Activated gamma-delta T cell treated with anti-CD3 and anti-CD28 coated beads, Interleukin-2, amount 50 U/mL, for 16 hours (primary cell): ENCODE data around the gene FABP6.
"Not testable (repeated sequence)": the region's sequence is repeated elsewhere in the genome, so short reads cannot be mapped to it uniquely, and the experiment has no call there.

Experiments used
- DNase-seq: peaks from one replicate; pipeline ENCODE4 v3.0.0-alpha.2; 2020; ENCODE audit warnings: low read depth

Gene FABP6

DNA sequence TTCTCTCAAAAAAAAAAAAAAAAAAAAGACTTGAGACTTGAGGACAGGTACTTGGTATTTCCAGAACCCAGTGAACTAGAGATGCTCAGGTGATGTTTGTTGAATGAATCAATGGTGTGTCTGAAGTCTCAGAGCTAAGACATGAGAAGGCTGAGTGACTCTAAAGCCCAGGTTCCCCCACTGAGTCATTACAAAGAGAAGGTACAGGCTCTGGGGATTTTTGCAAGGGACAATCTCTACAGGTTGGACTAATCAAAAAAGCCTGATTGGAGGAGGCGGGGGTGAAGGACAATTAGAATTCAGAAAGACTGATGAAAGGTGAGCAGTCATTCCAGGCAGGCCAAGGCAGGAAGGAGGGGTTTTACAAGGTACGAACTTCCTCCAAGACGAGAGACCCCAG lies 8.2 kb upstream of the FABP6 start:
- no peak for DNase-seq

DNA sequence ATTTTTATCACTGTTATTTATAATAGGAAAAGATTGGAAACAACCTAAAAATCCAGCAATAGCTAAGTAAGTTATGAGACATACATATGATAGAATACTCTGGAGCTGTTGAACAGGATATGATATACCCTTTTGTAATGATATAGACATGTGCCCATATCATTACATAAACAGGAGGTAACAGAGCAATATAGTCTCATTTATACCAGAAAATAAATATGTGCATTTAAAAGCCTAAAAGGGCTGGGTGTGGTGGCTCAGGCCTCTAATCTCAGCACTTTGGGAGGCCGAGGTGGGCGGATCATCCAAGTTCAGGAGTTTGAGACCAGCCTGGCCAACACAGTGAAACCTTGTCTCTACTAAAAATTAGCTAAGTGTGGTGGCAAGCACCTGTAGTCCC lies 2.3 kb upstream of the FABP6 start:
- DNase-seq = no peak

DNA sequence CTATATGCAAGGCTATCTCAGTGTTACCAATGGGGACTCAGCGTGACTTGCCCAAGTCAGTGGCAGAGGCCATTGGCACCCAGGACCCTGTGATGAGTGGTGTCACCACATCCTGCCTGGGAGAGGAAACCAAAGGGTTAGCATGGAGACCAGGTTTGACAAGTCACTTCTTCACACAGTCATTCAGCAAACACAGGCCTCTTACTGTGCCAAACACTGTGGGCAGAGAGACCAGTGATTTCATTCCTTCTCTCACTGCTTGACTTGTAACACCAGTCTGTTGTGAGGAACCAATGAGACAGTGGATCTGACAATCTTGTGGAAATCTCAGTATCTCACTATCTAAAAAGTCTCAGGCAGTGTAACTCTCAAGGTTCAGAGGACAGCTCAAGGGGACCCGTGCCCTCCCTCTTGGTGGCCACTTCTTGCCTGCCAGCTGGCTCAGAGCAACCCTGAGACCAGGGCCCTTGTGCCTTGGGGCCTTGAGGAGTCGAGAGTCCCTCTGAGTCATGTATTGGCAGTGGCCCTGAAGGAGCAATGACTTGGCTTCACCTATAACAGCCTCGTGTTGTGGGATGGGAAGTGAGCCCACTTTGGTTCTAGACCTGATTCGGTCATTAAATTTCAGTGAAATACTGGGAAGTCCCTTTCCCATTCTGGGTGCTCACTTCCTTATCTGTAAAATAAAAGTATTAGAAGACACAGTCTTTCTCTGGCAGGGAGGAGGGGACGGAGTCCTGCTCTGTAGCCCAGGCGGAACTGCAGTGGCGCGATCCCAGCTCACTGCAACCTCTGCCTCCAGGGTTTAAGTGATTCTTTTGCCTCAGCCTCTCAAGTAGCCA lies 1.6 kb downstream of the FABP6 start:
- no peak for DNase-seq

DNA sequence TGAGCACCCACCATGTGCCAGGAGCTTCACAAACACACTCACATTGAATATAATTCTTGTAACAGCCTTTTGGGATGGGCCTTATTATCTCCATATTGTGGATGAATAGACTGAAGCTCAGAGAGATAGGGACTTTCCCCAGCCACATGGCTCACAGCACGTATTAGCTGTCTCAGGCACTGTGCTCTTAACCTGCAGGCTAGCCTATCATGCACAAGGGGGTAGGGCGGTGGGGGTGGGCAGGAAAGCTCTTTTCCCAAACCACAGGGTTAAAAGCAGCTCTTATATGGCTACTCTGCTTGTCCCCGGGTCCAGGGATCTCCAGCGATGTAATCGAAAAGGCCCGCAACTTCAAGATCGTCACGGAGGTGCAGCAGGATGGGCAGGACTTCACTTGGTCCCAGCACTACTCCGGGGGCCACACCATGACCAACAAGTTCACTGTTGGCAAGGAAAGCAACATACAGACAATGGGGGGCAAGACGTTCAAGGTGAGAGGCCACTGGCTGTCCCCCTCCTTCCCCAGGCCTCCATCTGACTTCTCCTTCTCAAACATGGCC lies 2.6 kb downstream of the FABP6 start:
- DNase-seq = no peak

DNA sequence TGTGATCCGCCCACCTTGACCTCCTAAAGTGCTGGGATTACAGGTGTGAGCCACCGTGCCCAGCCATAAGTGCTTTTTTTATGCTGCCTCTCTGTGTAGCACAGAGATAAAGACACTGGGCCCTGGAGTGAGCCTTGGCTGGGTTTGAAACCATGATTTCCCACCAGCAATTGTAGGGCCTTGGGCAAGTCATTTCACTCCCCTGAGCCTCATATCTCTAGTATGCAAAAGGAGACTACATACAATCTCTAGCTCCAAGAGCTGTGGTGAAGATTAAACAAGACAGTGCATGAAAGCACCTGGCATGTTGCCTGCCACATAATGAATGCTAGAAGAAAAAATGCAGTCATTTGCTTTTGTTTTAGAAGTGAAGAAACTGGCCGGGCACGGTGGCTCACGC lies 3.9 kb downstream of the FABP6 start:
- DNase-seq = no peak

DNA sequence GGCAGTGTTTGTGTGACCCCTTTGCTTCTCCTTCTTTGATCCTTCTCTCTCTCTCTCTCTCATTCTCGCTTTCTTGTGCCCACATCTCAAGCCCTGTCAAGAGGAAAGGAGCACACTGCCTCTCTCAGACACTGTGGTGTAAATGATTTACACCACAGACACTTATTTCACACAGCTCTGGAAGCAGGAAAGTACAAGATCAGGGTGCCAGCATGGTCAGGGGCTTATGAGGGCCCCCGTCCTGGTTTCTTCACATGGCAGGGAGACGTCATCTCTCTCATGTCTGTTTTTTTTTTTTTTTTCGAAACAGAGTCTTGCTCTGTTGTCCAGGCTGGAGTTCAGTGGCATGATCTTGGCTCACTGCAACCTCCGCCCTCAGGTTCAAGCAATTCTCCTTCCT lies 6.4 kb downstream of the FABP6 start:
- DNase-seq = no peak

DNA sequence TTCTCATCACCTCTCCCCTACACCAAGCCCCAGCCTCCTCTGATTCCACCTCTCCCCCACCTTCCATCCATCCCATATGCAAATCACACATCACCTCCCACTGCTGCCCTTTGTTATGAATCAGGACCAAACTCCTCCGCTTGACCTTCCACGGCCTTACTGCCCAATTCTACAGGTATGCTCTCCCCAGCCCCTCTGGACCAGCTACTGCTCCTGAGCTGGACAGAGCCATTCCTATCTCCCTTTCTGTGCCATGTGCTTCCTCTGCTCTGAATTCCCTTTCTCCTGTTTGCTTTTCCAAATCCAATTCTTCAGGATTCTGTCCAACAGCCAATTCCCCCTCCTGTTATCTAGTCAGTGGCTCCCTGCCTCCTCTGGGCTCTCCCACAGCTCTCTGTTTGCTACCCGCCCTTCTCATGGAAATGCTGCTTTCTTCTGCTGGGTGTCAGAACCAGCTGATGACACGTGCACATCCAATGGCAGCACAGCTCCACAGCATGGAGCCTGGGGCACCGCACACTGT lies 8.3 kb downstream of the FABP6 start:
- DNase-seq = no peak

DNA sequence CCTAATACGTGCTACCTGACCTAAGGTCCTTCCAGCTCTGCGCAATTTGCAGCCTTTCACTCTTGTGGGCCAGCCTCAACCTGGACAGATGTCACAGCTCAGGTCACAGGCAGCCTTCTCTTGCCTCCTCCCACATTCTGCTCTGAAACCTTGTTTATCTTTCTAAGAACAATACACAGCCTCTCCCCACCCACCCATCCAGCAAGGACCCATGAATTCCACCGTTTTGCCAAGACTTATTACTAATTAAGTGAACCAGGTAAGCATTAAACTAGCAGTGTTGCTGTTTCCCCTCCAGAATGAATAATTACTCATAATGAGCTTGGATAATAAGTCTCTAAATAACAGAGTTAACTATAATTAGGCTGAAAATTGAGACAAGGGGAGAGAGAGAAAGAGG lies 11.0 kb downstream of the FABP6 start:
- no peak for DNase-seq

DNA sequence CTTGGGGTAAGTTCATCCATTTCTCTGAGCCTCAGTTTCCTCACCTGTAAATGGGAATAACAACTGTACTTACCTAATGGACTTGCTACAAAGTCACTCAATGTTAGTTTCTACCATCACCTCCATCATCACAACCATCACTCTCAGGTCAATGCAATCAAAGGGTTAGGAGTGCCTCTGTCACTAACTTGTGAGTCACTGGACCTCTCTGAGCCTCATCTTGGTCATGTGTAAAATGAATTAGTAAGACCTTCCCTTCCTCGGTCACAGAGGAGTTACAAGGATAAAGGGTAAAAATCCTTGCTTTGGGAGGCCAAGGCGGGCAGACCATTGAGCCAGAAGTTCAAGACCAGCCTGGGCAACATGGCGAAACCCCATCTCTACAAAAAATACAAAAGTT lies 12.8 kb downstream of the FABP6 start:
- no peak for DNase-seq

DNA sequence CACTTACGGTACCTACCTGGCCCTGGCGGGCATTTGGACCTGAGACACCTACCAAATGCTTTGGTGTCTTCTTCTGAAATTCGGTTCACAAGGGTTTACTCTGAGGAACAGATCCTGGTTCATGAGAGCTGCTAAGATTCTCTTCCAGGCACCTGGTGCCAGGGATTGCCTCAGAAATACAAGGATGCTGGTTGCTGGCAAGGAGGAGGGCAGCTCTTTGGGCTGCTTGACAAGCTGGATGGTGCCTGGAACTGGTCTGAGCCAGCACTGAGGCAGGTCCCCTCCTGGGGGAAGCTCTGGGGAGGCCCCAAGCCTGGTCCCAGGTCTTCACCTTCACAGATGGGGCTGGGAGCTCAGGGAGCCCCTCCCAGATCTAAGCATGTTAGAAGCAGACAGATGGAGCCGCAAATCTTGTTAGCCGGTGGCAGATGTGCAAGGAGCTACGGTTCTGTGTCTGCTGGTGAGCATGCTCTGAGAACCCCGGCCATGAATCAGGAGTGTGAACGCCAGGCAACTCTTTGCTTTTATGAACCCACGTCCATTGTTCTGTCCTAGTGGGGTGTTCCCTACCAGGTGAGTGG lies 16.3 kb downstream of the FABP6 start:
- no peak for DNase-seq

DNA sequence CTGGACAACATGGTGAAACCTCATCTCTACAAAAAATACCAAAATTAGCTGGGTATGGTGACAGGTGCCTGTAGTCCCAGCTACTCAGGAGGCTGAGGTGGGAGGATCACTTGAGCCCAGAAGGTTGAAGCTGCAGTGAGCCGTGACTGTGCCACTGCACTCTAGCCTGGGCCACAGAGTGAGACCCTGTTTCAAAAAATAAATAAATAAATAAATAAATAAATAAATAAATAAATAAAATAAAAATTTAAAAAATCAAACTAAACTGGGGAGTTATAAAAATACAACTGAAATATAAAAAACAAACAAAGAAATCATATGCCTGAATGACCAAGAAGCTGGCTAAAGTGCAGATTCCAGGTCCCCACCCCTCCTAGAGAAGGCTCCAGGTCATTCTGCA lies 20.3 kb downstream of the FABP6 start:
- DNase-seq = not testable (repeated sequence)

DNA sequence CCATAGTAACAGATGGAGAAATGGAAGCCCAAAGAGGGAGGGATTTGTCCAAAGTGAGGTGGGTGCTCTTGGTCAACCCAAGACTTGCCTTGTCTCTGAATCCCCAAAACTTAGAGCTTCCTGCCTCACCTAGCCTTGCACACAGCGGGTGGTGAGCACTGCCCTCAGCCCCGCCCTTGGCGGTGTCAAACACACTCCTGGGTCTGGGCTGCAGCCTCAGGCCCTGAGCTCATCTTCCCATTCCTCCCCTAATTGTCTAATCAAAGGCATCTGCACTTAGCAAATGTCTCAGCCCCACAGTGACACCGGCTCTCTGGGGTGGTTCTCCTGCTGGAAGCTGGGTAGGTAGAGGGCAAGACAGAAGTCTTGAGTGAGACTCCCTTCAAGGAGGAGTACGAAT lies 20.9 kb downstream of the FABP6 start:
- DNase-seq = no peak

DNA sequence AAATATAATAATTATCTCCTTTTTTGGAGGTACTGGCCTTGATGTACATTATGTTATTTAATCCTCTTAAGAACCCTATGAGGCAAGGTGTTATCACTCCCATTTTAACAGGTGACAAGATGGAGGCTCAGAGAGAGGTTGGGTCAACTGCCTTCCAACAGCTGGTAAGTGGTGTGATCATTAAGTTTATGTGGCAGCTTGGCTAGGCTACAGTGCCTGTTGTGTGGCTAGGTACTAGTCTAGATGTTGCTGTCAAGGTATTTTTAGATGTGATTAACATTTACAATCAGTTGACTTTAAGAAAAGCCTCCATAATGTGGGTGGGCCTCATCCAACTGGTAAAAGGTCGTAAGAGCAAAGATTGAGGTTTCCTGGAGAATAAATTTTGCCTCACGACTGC lies 21.5 kb downstream of the FABP6 start:
- DNase-seq = no peak

DNA sequence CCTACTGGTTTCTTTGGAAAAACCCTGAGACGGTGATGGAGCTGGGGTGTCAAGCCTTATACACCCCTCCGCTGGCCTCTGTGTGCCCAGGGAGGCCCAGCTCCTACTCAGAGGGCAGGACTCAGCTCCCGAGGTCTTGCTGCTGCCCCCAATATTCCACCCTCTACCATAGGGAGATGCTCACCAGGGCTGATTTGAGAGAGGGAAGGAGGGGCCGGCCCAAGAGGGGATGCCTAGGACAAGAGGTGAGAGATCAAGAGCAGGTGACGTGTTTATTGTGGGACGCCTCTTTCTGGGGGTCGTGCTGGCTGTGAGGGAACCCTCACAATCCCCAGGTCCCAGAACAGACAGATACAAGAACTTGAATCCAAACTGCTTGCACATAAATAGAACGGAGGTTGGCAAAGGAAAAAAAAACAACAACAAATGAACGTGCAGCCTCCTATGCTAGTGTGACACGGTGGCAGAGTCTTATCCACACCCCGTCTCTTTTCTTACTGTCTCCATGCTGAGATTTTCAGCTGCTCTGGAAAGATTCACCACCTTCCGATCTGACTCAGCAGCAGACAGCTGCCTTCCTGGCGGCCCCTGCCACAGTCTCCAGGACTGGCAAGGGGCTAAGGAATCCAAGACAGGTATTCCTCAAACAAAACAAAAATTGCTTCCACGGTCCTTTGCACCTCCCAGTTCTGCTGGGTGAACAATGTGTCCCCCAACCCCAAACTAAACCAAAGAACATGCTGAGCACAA lies 22.3 kb downstream of the FABP6 start:
- no peak for DNase-seq

DNA sequence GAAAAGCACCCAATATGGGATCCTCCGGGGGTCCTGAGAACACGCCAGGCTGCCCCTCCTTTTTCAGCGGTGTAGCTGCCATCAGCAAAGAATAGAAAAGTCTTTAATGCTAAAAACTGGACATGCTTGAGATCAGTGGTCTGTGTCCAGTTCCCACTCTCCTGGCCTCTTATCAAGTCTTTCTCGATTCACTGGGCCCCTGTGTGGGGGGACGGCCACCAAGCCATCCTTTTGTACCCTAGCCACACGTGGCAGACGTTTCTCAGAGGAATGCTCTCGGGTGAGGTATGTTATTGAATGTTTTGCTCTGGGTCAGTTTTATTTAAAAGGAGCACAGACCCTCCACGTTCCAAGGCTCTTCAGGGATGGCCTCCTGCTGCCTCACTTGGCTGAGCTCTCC lies 23.6 kb downstream of the FABP6 start:
- no peak for DNase-seq

DNA sequence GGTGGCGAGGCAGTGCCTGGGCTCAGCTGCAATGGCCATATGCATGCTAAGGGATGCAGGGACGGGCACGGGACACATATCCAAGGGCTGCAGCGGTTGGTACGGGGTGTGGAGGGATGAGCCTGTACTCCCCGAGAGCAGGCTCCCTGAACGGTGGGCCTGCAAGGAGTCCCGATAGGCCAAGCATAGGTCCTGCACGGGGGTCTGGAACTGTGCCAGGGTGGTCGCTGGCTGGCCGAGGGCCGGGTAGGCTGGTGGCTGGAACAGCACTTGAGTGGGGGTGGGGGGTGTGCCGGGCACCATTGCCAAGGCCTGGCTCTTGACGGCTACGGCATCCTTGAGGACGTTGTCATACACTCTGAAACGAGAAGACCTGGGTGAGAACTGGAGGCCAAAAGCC lies 24.1 kb downstream of the FABP6 start:
- no peak for DNase-seq

DNA sequence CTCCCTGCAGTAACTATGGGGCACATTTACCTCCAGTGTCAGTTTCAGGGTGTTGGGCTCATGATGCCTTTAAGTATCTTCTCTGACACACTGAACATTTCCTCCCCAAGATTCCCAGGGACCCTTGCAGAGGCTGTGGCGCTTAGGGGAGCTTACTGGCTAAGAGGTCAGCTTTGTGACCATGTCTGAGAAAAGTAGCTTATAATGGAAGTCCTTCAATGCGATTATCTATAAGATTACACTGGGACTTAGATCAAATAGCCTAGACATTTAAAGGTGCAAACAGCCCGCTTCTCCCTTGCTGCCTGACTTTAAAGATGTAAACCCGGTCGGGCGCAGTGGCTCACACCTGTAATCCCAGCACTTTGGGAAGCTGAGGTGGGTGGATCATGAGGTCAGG lies 25.4 kb downstream of the FABP6 start:
- DNase-seq = no peak

DNA sequence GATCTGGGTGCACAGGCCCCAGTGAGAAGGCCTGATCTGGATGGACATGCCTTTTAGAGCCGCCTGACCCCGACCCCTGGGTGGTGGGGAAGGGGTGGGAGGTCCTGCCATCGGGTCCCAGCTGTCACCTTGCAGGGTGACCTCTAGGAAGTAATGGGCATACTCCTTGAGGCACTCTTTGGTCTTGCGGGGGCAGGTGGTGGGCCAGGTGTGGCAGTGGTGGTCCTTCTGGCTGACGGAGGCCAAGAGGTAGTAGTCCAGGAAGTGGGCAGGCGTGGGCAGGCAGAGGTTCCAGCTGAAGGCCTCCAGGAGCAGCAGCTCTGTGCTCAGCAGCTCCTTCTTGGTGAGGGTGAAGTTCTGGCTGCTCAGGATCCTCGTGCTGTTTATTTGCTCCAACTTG lies 30.0 kb downstream of the FABP6 start:
- no peak for DNase-seq

DNA sequence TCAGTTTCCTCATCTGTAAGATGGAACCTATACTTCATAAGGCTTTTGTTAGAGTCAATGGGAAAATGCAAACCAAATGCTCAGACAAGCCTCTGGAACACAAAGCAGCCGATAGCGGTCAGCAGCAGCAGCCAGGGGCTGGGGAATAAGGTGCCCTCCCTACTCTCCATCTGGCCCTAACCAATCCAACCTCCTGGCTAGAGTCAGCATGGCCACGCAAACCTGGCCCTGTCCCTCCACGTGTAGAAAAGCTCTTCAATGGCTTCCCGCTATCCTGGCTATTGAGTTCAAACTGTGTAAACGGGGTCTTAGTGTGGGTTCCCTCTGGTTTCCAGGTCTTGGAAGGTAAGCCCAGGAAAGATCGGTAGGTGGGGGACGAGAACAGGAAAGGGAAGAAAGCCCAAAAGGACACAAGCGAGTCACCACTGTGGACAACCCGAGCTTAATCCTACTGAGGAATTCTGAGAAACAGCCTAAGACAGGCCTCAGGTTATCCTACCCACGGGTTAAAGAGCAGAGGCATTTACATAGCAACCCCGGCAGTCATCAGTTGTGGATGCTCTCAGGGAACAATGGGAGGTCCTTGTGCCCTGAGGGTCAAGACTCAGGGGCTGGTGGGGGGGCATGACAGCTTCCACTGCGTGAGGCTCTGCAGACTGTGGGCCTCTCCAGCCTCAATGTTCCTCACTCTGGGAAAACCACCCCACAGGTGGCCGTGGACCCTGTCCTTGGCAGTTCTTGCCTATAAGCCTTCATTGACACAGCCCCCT lies 30.9 kb downstream of the FABP6 start:
- no peak for DNase-seq

DNA sequence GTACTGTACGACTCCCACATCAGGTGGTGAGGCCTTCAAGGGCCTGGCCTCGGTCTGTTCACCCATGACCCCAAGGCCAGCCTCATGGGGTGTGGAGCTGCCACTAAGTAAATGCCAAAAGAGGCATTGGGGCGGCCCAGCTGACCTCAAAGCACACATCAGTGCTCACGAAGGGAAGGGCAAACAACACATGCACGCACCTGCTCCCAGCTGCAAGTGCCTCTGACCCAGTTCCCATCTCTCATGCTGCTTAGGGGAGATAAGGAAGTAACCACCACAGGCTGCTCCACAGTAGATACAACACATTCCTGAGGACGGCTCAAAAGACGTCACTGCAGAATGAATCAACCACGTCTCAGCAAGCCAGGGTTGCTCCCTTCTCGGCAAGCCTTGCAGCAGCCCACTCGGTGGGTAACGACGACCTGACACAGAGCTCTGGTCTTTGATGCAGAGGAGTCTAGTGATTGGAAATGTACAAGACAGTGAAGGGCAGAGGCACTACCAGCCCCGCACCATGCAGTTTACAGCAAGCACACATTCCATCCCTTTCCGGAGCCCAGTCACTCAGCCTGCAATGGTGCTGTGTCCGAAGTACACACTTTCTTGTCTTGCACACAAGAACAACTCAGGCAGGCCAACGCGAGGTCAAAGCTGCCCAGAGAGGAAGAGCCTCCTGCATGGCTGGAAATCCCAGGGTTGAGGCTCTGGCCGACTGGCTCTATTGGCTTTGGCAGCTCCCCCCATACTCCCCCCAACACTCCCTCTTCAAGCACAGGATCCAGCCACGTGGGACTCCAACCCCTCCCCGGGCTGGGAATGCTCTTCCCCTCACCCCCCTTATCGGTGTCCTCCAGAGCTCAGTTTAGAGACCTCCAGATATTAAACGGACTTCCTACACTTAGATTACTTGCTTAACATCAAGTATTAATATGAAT lies 31.8 kb downstream of the FABP6 start:
- DNase-seq = no peak
